Hepatocyte (in vitro differentiated cells): ENCODE results near the gene TBC1D7. TPM values are rescaled to one million over a fixed set of nuclear protein-coding genes. Genes with fewer than 3 reads are reported as not detected.

Experiments used
- DNase-seq: peaks from one replicate; pipeline ENCODE4 v3.0.0-alpha.2; 2016; ENCODE audit warnings: low spot score
- H2AFZ ChIP-seq: fragments of 200-600 bp; sonication (generic); 2 replicates; pipeline ENCODE4 v1.6.0; 2016; ENCODE audit warnings: antibody characterized with exemption, mild to moderate bottlenecking
- H3K27ac ChIP-seq: fragments of 200-600 bp; sonication (generic); 2 replicates; pipeline ENCODE4 v1.5.1; 2016; ENCODE audit warnings: mild to moderate bottlenecking
- H3K27me3 ChIP-seq: fragments of 200-600 bp; sonication (generic); 2 replicates; pipeline ENCODE4 v1.6.1; 2016
- H3K36me3 ChIP-seq: fragments of 200-600 bp; sonication (generic); replicated peaks from 2 replicates; pipeline ENCODE4 v1.5.1; 2016; ENCODE audit warnings: low read depth; ENCODE audit not compliant: insufficient read depth
- H3K4me1 ChIP-seq: fragments of 200-600 bp; sonication (generic); 2 replicates; pipeline ENCODE4 v1.5.1; 2016; ENCODE audit warnings: mild to moderate bottlenecking, moderate library complexity; ENCODE audit not compliant: insufficient read depth
- H3K4me2 ChIP-seq: fragments of 200-600 bp; sonication (generic); 2 replicates; pipeline ENCODE4 v1.6.0; 2016
- H3K4me3 ChIP-seq: fragments of 200-600 bp; sonication (generic); 2 replicates; pipeline ENCODE4 v1.5.1; 2016; ENCODE audit warnings: mild to moderate bottlenecking
- H3K79me2 ChIP-seq: fragments of 200-600 bp; sonication (generic); 2 replicates; pipeline ENCODE4 v1.6.0; 2017; ENCODE audit warnings: mild to moderate bottlenecking
- H3K9me2 ChIP-seq: fragments of 200-600 bp; sonication (generic); replicated peaks from 2 replicates; pipeline ENCODE4 v1.6.0; 2017; ENCODE audit warnings: mild to moderate bottlenecking; ENCODE audit not compliant: insufficient read depth
- H3K9me3 ChIP-seq: fragments of 200-600 bp; sonication (generic); 2 replicates; pipeline ENCODE4 v1.5.1; 2016; ENCODE audit warnings: low read depth, mild to moderate bottlenecking
- H4K20me1 ChIP-seq: fragments of 200-600 bp; sonication (generic); 2 replicates; pipeline ENCODE4 v1.6.0; 2016; ENCODE audit warnings: mild to moderate bottlenecking; ENCODE audit not compliant: insufficient read depth, poor library complexity, severe bottlenecking
- CTCF ChIP-seq: fragments of 200-600 bp; sonication (generic); IDR thresholded peaks from 2 replicates; pipeline ENCODE4 v1.5.1; 2016; ENCODE audit warnings: antibody characterized with exemption, mild to moderate bottlenecking; ENCODE audit not compliant: poor library complexity
- EZH2 ChIP-seq: fragments of 200-600 bp; sonication (generic); IDR thresholded peaks from 2 replicates; pipeline ENCODE4 v1.6.1; 2016; ENCODE audit warnings: antibody characterized with exemption, mild to moderate bottlenecking, borderline replicate concordance
- EZH2phosphoT487 ChIP-seq: fragments of 200-600 bp; sonication (generic); IDR thresholded peaks from one replicate; pipeline ENCODE4 v1.6.1; 2018; ENCODE audit warnings: antibody characterized with exemption, mild to moderate bottlenecking, low read depth, moderate library complexity; ENCODE audit not compliant: unreplicated experiment, severe bottlenecking
- WGBS: methylation state at CpG from one replicate; pipeline ENCODE4 v1.1.6; 2016; ENCODE audit warnings: low lambda C conversion rate; ENCODE audit errors: missing lambda C conversion rate; 5-methylcytosine and 5-hydroxymethylcytosine counted together
- polyA plus RNA-seq: library from polyadenylated mRNA; unstranded; fragments of >200 nt; fragmentation: Nextera tagmentation; extraction: Ambion mirVana; gene quantifications from 2 replicates; pipeline ENCODE4 v1.2.1, GENCODE V29; 2016
- total RNA-seq: library from RNA; depleted of rRNA; stranded (reverse); fragments of >200 nt; gene quantifications from 2 replicates; pipeline ENCODE4 v1.2.3, GENCODE V29; 2014

The TBC1D7 gene
- total and polyA plus RNA-seq, 2 experiments from 2014 or later, result 15.5 to 28.3 TPM

- Histone ChIP-seq H3K36me3 (no peaks in the 10 kb centered on the region), H3K27ac (no peak overlapping the region), H3K4me3 (no peak overlapping the region), H2AFZ (no peak overlapping the region), H3K4me1 (no peaks in the 10 kb centered on the region), H3K4me2 (no peak overlapping the region), H3K27me3 (no peaks in the 10 kb centered on the region), H4K20me1 (no peaks in the 10 kb centered on the region), H3K9me3 (no peaks in the 10 kb centered on the region), H3K9me2 (no peaks in the 10 kb centered on the region), H3K79me2 (no peaks in the 10 kb centered on the region)
- 46% methylated on average over 1 of the region's 1 CpG for WGBS
- no peak for DNase-seq
- TF ChIP-seq CTCF (no peak), EZH2 (no peak), EZH2phosphoT487 (no peak)
These were observed 41.3 kb upstream of the TBC1D7 start for GRCh38 chr6:13369591-13369990.

- Histone ChIP-seq H3K4me2 (no peak overlapping the region), H3K9me2 (no peaks in the 10 kb centered on the region), H3K27me3 (no peaks in the 10 kb centered on the region), H3K4me3 (no peak overlapping the region), H3K4me1 (no peaks in the 10 kb centered on the region), H3K79me2 (no peaks in the 10 kb centered on the region), H3K27ac (no peak overlapping the region), H2AFZ (no peak overlapping the region), H4K20me1 (no peaks in the 10 kb centered on the region), H3K36me3 (no peaks in the 10 kb centered on the region), H3K9me3 (no peaks in the 10 kb centered on the region)
- no peak for DNase-seq
- TF ChIP-seq EZH2phosphoT487, result no peak
- TF ChIP-seq EZH2, result no peak
- TF ChIP-seq CTCF, result no peak
These were observed 40.4 kb upstream of the TBC1D7 start for GRCh38 chr6:13368731-13369115.

- H3K9me3 ChIP-seq, result no peaks in the 10 kb centered on the region
- H4K20me1 ChIP-seq, result no peaks in the 10 kb centered on the region
- H3K4me1 ChIP-seq, result no peaks in the 10 kb centered on the region
- no peak overlapping the region for H3K27ac ChIP-seq
- no peak for TF ChIP-seq CTCF
- TF ChIP-seq EZH2, result no peak
- no peak for TF ChIP-seq EZH2phosphoT487
- H2AFZ ChIP-seq, result no peak overlapping the region
- 53% methylated on average over 7 of the region's 7 CpGs for WGBS
- H3K79me2 ChIP-seq, result no peaks in the 10 kb centered on the region
- no peaks in the 10 kb centered on the region for H3K9me2 ChIP-seq
- DNase-seq, result no peak
- H3K36me3 ChIP-seq, result no peaks in the 10 kb centered on the region
- H3K4me3 ChIP-seq, result no peak overlapping the region
- H3K27me3 ChIP-seq, result no peaks in the 10 kb centered on the region
- H3K4me2 ChIP-seq, result no peak overlapping the region
These were observed 39.9 kb upstream of the TBC1D7 start for GRCh38 chr6:13368079-13368730.

- DNase-seq, result no peak
- no peak overlapping the region for H2AFZ ChIP-seq
- H3K4me2 ChIP-seq, result no peak overlapping the region
- WGBS, result 38% methylated on average over 3 of the region's 3 CpGs
- H4K20me1 ChIP-seq, result no peaks in the 10 kb centered on the region
- H3K4me3 ChIP-seq, result no peak overlapping the region
- H3K27me3 ChIP-seq, result no peaks in the 10 kb centered on the region
- H3K79me2 ChIP-seq, result no peaks in the 10 kb centered on the region
- no peak overlapping the region for H3K27ac ChIP-seq
- no peaks in the 10 kb centered on the region for H3K4me1 ChIP-seq
- H3K9me3 ChIP-seq, result no peaks in the 10 kb centered on the region
- H3K36me3 ChIP-seq, result no peaks in the 10 kb centered on the region
- no peaks in the 10 kb centered on the region for H3K9me2 ChIP-seq
- TF ChIP-seq EZH2 (no peak), EZH2phosphoT487 (no peak), CTCF (no peak)
These were observed 39.1 kb upstream of the TBC1D7 start for GRCh38 chr6:13367396-13367795.
